HepG2 (cell line): Measurements from ENCODE around the gene TMEM219. TPM values are rescaled to one million over a fixed set of nuclear protein-coding genes. Genes with fewer than 3 reads are reported as not detected.

ENCODE experiments used
- ATAC-seq: fragments of 200-7000 bp; cut with Tn5 transposase; 3 replicates; pipeline ENCODE4 v1.9.1; 2020; ENCODE audit warnings: mild to moderate bottlenecking, moderate library complexity
- BruUV-seq: library from RNA; stranded (reverse); fragments of 400-500 nt; replicated peaks from 2 replicates; lab custom pipeline; 2021; lab: Mats Ljungman, UMichigan
- CTCF ChIA-PET: fragments of 300-600 bp; formaldehyde crosslinking; extraction: SDS; loops from one replicate; lab custom pipeline; 2021; ENCODE audit warnings: low total read pairs, inconsistent platforms, low intra/inter-chr PET ratio; lab: Yijun Ruan, JAX
- POLR2A ChIA-PET: fragments of 350-600 bp; sonication (Branson Sonifier 250); formaldehyde crosslinking; loops from one replicate; lab custom pipeline; 2020; ENCODE audit warnings: antibody characterized with exemption, inconsistent platforms; lab: Yijun Ruan, JAX
- DNase-seq: peaks from one replicate; pipeline ENCODE4 v3.0.0-alpha.2; 2015; ENCODE audit warnings: low spot score
- FAIRE-seq: peaks from 3 replicates; lab custom pipeline; 2011; peaks lifted over from hg19 to GRCh38; lab: Jason Lieb, UNC
- H2AFZ ChIP-seq: one replicate; pipeline ENCODE4 v1.6.1; 2011; ENCODE audit warnings: low read length, inconsistent platforms
- H3K27ac ChIP-seq: fragments of 300-600 bp; 3 replicates; pipeline ENCODE4 v1.8.0; 2011; ENCODE audit warnings: mixed run types, mild to moderate bottlenecking, mixed read lengths, low read length, inconsistent platforms; ENCODE audit not compliant: insufficient read depth; ENCODE audit errors: extremely low read length
- H3K27me3 ChIP-seq, 2 experiments: fragments of 200-600 bp in 1 of 2; 2 replicates in 1 of 2; 3 replicates in 1 of 2; pipeline versions ENCODE4 v1.6.0 to v1.8.0; 2011; ENCODE audit warnings: low read length in 2 of 2, mild to moderate bottlenecking in 2 of 2, moderate library complexity in 2 of 2, inconsistent platforms in 1 of 2; ENCODE audit not compliant: insufficient read depth in 2 of 2, control insufficient read depth in 1 of 2
- H3K36me3 ChIP-seq, 2 experiments: fragments of 200-600 bp in 1 of 2; replicated peaks in 1 of 2; 2 replicates in 1 of 2; 3 replicates in 1 of 2; pipeline versions ENCODE4 v1.5.1 to v1.8.0; 2011; ENCODE audit warnings: low read length in 2 of 2, inconsistent platforms in 1 of 2; ENCODE audit not compliant: insufficient read depth in 2 of 2, control insufficient read depth in 1 of 2
- H3K4me1 ChIP-seq: 2 replicates; pipeline ENCODE4 v1.5.1; 2012; ENCODE audit warnings: low read length, inconsistent platforms; ENCODE audit not compliant: insufficient read depth
- H3K4me2 ChIP-seq: 2 replicates; pipeline ENCODE4 v1.6.0; 2011; ENCODE audit warnings: low read depth, low read length, inconsistent platforms
- H3K4me3 ChIP-seq, 3 experiments: fragments of 200-600 bp in 1 of 3; sonication (generic), shearing (Covaris generic) in 1 of 3; replicated peaks in 1 of 3; 2 replicates each; pipeline ENCODE4 v1.5.1; 2011 to 2016; ENCODE audit warnings: low read length in 3 of 3, inconsistent platforms in 2 of 3, low read depth in 2 of 3, mild to moderate bottlenecking in 2 of 3, control low read depth in 1 of 3, mixed read lengths in 1 of 3; ENCODE audit not compliant: insufficient read depth in 1 of 3
- H3K79me2 ChIP-seq: one replicate; pipeline ENCODE4 v1.6.1; 2011; ENCODE audit warnings: low read length, inconsistent platforms; ENCODE audit not compliant: insufficient read depth
- H3K9ac ChIP-seq: 2 replicates; pipeline ENCODE4 v1.6.0; 2011; ENCODE audit warnings: mild to moderate bottlenecking, low read depth, low read length, inconsistent platforms; ENCODE audit not compliant: insufficient read depth
- H3K9me3 ChIP-seq: 2 replicates; pipeline ENCODE4 v1.5.1; 2012; ENCODE audit warnings: mild to moderate bottlenecking, low read length
- H4K20me1 ChIP-seq: 2 replicates; pipeline ENCODE4 v1.6.0; 2011; ENCODE audit warnings: inconsistent platforms, mild to moderate bottlenecking, low read length, moderate library complexity; ENCODE audit not compliant: insufficient read depth
- BRD4 ChIP-seq: sonication (generic); formaldehyde crosslinking; IDR thresholded peaks from 2 replicates; pipeline ENCODE4 v1.4.0; 2020; ENCODE audit warnings: missing genetic modification reagents
- PATZ1 ChIP-seq: sonication (generic); formaldehyde crosslinking; IDR thresholded peaks from 2 replicates; pipeline ENCODE4 v1.4.0; 2020; ENCODE audit warnings: missing genetic modification reagents
- PCBP1 ChIP-seq: fragments of 200-400 bp; formaldehyde crosslinking; IDR thresholded peaks from 2 replicates; pipeline ENCODE4 v1.6.1; 2017; ENCODE audit warnings: mild to moderate bottlenecking, low read depth, low read length, borderline replicate concordance
- WGBS: methylation state at CpG from one replicate; pipeline ENCODE4 v1.1.6; 2017; ENCODE audit warnings: low lambda C conversion rate; 5-methylcytosine and 5-hydroxymethylcytosine counted together
- in situ Hi-C: cut with HindIII; loops from 2 replicates; pipeline ENCODE4 v1.10.0; 2017; ENCODE audit warnings: low pct_unique_long_range_greater_than_20kb; ENCODE audit not compliant: extremely low pct_ligation_motif_present
- intact Hi-C: fragments of 100-400 bp; cut with micrococcal nuclease; formaldehyde crosslinking; loops from one replicate; pipeline ENCODE4 v1.10.0; 2022; ENCODE audit not compliant: unreplicated experiment
- polyA plus RNA-seq, 8 experiments: library from polyadenylated mRNA; depleted of rRNA in 3 of 8; stranded (reverse) in 7 of 8; unstranded in 1 of 8; fragments of >200 nt; fragmentation: Illumina TruSeq in 4 of 8; extraction: Trizol in 4 of 8; gene quantifications; 2 replicates each; pipeline versions ENCODE4 v1.2.1 to v1.2.3, GENCODE V29; 2011 to 2016; ENCODE audit warnings: low read depth in 4 of 8, missing spikeins in 1 of 8, mixed read lengths in 1 of 8; ENCODE audit not compliant: insufficient read depth in 1 of 8
- total RNA-seq, 5 experiments: library from RNA; depleted of rRNA; stranded (reverse); fragments of >200 nt; fragmentation: Illumina TruSeq; extraction: Trizol; gene quantifications; 2 replicates each; pipeline ENCODE4 v1.2.3, GENCODE V29; 2016; ENCODE audit warnings: low read depth in 1 of 5

The TMEM219 gene
- total and polyA plus RNA-seq, 2 of the 13 experiments (the other 11 are each of a cell fraction or from before 2014, with no cell fraction given) = 105 to 115 TPM

DNA sequence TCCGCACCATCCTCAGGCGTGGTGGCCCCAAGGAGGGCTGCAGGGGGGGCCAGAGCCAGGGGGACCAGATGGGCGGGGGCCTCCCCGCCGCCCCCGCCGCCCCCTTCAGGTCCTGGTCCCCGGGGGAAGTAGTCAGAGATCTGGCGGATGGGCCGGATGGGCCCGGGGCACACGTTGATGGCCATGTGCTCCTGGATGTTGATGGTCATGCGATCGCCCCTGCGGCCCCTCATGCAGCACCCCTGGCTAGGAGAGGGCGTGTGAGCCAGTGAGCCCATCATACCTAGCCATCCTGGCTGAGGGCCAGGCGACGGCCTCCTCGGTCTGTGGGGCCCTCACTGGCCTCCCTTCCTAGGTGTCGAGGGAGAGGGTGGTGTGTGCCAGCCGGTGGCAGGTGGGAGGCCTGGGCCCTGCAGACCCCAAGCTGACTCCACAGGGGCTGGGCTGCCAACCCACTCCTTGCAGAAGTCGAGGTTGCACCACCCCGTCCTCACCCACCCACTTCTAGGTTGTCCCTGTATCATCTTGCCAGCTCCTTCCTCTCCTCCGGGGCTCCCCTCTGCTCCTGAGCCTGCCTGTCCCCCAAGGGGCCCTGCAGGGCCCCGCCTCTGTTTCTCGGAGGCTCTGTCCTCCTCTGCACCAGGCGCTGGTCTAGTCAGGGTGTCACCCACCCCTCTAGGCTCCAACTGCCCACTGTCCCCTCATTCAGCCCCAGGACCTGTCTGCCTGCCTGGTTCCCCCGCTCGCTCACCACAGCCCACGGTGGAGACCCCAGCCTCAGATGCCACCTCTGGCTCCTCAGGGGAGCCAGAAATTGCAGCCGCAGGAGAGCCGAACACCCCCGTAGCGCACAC lies 48.3 kb downstream of the TMEM219 start:
- H3K4me2 ChIP-seq = peak overlapping the region; percentile 63
- ChIA-PET POLR2A (interaction anchor here (1.1 to 1.7 kb wide), 3 partner anchors 22 to 55 kb away, joined by 4 to 6 read pairs (median 5); partner anchors contain the start of genes ALDOA and TAOK2), CTCF (no interaction called here)
- WGBS = 42% methylated on average over 23 of the region's 34 CpGs
- BruUV-seq = no TSS peak
- no peaks in the 10 kb centered on the region for H4K20me1 ChIP-seq
- H3K4me3 ChIP-seq = peak overlapping the region; percentile 42 to 69 (median 48); a peak in 4 of 6 replicates
- intact Hi-C loops (no loop called here), in situ Hi-C loops (loop anchor here (10.0 kb wide), 1 partner anchor 145 kb away; the partner anchor contains the start of gene CDIPT)
- no peak overlapping the region for H3K27ac ChIP-seq
- H3K9ac ChIP-seq = no peak overlapping the region
- TF ChIP-seq BRD4 = no peak
- 0 out of 2 replicates have a peak, but pooled peaks have one; percentile 7 for TF ChIP-seq PATZ1
- TF ChIP-seq PCBP1 = 0 out of 2 replicates have a peak, but pooled peaks have one; percentile 11
- ATAC-seq = peak; percentile 5
- no peaks in the 10 kb centered on the region for H3K79me2 ChIP-seq
- H3K9me3 ChIP-seq = no peaks in the 10 kb centered on the region
- DNase-seq = no peak
- FAIRE-seq = no peak
- no peaks in the 10 kb centered on the region for H3K36me3 ChIP-seq
- peaks cover 10 to 31% of the 10 kb centered on the region in 2 experiments; a peak in 4 of 5 replicates for H3K27me3 ChIP-seq
- no peak overlapping the region for H2AFZ ChIP-seq
- H3K4me1 ChIP-seq = peaks cover 31% of the 10 kb centered on the region
